ENCODE results near the gene PSME1.

Gene PSME1

DNA sequence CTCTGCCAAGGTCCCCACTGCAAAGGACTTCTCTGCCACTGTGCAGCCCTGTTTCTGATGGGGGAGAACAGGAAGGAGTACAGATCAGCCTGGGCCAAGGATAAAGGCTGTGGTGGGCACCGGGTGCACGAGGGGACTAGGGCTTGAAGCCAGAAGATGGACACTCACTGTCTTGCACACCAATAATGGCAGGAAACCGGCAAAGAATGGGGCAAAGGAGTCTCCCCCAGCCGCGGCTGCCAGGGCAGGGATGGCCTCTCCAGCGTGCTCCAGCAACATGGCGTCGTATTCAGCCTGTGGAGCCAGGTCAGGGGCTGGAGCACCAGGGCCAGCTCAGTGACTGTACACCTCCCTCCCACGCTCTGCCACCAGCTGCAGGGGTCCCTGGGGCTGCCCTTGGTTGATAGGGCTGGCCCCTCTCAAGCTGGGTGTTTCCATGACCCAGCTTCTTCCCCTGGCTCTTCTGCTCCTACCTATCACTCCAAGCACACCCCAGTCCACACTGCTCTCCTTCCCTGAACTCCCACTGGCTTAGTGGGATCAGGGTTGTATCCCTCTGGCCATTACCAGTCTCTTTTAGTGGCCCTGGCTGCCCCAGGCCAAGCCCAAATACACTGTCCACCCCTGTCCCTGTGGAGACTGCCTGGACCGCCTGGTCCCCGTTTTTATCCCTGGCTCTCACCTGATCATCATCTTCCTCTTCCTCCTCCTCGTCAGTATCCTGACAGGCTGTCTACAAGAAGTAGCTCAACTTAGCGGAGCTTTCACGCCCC, 46.3 kb downstream of the PSME1 start:
- Histone ChIP-seq H3K9me3 (ENCODE audit: control insufficient read depth in 2 of 2, low read length in 2 of 2) (no peaks in the 10 kb centered on the region), H3K36me3 (ENCODE audit: control insufficient read depth in 2 of 2, insufficient read depth in 2 of 2, low read length in 2 of 2) (peaks cover 55 to 84% of the 10 kb centered on the region in 2 donors), H3K4me3 (ENCODE audit: low read length in 2 of 2) (no peak overlapping the region)

DNA sequence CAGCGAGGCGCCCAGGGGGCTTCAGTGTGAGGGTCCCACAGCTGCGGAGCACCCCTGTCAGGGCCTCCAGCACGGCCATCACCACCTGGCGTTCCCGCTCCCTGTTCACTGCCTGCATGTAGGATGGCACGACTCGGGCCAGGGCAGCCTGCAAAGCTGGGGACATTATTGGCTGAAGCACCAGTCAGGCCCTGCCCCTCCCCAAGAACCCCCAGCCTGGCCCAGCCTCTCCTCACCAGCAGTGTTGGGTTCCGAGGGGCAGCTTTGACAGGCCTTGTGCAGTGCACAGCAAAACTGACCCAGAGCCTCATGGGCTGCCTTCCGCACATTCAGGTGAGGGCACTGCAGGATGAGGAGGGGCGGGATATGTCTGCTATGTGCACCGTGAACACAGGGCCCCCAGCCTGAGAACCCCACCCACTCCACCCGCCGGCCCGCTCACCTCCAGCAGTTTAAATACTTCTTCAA, 47.1 kb downstream of the PSME1 start:
- Histone ChIP-seq H3K4me1 (ENCODE audit: control insufficient read depth in 2 of 2, insufficient read depth in 2 of 2, low read length in 2 of 2) (peaks cover 5% of the 10 kb centered on the region in 2 donors), H3K9ac (ENCODE audit: low read depth in 1 of 2, low read length in 2 of 2) (no peak overlapping the region), H3K27me3 (ENCODE audit: control insufficient read depth in 2 of 2, insufficient read depth in 2 of 2, low read length in 2 of 2) (no peaks in the 10 kb centered on the region), H3K4me3 (ENCODE audit: low read length in 2 of 2) (no peak overlapping the region), H3K36me3 (ENCODE audit: control insufficient read depth in 2 of 2, insufficient read depth in 2 of 2, low read length in 2 of 2) (peaks cover 55 to 79% of the 10 kb centered on the region in 2 donors), H3K9me3 (ENCODE audit: control insufficient read depth in 2 of 2, low read length in 2 of 2) (no peaks in the 10 kb centered on the region), H3K27ac (ENCODE audit: low read depth in 2 of 2, low read length in 2 of 2) (no peak overlapping the region)

More for the DNA sequence above, 46.3 kb downstream of the PSME1 start:
- H3K4me1 ChIP-seq (ENCODE audit: control insufficient read depth in 2 of 2, insufficient read depth in 2 of 2, low read length in 2 of 2), result no peaks in the 10 kb centered on the region
- no peak overlapping the region for H3K27ac ChIP-seq (ENCODE audit: low read depth in 2 of 2, low read length in 2 of 2)
- no peaks in the 10 kb centered on the region for H3K27me3 ChIP-seq (ENCODE audit: control insufficient read depth in 2 of 2, insufficient read depth in 2 of 2, low read length in 2 of 2)
- no peak overlapping the region for H3K9ac ChIP-seq (ENCODE audit: low read depth in 1 of 2, low read length in 2 of 2)

DNA sequence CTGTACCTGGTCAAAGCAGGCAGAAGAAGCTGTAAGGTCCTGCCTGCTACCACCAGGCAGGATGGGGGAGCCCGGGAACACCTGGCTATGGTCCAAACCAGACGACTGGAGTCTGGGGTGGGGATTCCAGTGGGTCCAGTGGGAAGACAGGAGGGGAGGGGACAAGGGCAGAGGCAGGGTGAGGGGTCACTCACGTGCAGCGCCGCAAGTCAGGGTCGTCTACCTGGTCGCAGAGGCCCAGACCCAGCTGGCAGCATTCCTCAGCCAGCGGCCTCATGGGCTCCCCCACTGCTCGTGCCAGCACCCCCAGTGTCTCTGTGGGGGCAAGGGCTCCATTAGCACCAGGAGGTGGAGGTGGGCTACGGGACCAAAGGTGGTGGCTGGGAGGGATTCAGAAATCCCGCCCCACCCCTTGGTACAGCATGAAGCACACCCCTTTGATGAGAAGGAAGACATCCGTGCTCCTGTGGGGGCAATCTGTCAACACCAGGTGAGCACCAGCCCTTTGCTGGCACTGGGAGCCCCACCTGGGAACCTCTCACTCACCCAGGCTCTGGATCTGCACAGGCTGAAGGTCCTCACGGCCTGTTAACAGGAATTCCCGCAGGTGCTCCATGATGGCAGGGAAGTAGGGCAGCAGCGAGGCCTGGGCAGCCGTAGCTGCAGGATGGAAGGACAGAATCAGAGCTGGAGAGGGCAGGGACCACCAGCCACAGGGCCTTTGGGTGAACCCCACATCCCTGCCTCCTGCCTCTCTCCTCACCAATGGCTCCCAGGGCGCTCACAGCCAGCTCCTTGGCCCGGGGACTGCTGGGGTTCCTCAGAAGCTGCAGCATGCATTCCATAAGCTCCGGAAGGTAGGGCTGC, 48.3 kb downstream of the PSME1 start:
- peaks cover 9% of the 10 kb centered on the region in 2 donors for H3K4me1 ChIP-seq (ENCODE audit: control insufficient read depth in 2 of 2, insufficient read depth in 2 of 2, low read length in 2 of 2)
- H3K36me3 ChIP-seq (ENCODE audit: control insufficient read depth in 2 of 2, insufficient read depth in 2 of 2, low read length in 2 of 2), result peaks cover 42 to 71% of the 10 kb centered on the region in 2 donors
- H3K4me3 ChIP-seq (ENCODE audit: low read length in 2 of 2), result no peak overlapping the region
- no peaks in the 10 kb centered on the region for H3K9me3 ChIP-seq (ENCODE audit: control insufficient read depth in 2 of 2, low read length in 2 of 2)
- H3K27ac ChIP-seq (ENCODE audit: low read depth in 2 of 2, low read length in 2 of 2), result no peak overlapping the region
- no peak overlapping the region for H3K9ac ChIP-seq (ENCODE audit: low read depth in 1 of 2, low read length in 2 of 2)
- no peaks in the 10 kb centered on the region for H3K27me3 ChIP-seq (ENCODE audit: control insufficient read depth in 2 of 2, insufficient read depth in 2 of 2, low read length in 2 of 2)

DNA sequence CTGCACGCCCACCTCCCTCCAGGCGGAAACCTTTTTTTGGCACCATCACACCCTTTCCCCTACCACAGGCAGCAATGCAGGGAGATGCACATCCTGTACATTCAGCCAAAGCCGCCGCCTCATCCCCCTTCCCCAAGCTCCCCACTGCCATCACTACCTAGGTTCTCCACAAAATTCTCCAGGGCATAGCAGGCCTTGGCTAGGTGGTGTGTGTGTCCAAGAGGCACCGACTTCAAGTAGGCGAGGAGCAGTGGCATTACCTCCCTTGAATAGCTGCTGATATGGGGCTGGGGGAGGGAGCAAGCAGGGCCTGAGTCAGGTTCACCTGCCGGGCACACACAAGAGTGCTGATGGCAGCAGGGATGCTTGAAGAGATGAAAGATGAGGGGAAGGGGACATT, 49.0 kb downstream of the PSME1 start:
- no peak overlapping the region for H3K4me3 ChIP-seq (ENCODE audit: low read length in 2 of 2)
- H3K4me1 ChIP-seq (ENCODE audit: control insufficient read depth in 2 of 2, insufficient read depth in 2 of 2, low read length in 2 of 2), result peaks cover 9% of the 10 kb centered on the region in 2 donors
- peaks cover 38 to 65% of the 10 kb centered on the region in 2 donors for H3K36me3 ChIP-seq (ENCODE audit: control insufficient read depth in 2 of 2, insufficient read depth in 2 of 2, low read length in 2 of 2)
- H3K9ac ChIP-seq (ENCODE audit: low read depth in 1 of 2, low read length in 2 of 2), result no peak overlapping the region
- no peaks in the 10 kb centered on the region for H3K27me3 ChIP-seq (ENCODE audit: control insufficient read depth in 2 of 2, insufficient read depth in 2 of 2, low read length in 2 of 2)
- no peaks in the 10 kb centered on the region for H3K9me3 ChIP-seq (ENCODE audit: control insufficient read depth in 2 of 2, low read length in 2 of 2)
- no peak overlapping the region for H3K27ac ChIP-seq (ENCODE audit: low read depth in 2 of 2, low read length in 2 of 2)

DNA sequence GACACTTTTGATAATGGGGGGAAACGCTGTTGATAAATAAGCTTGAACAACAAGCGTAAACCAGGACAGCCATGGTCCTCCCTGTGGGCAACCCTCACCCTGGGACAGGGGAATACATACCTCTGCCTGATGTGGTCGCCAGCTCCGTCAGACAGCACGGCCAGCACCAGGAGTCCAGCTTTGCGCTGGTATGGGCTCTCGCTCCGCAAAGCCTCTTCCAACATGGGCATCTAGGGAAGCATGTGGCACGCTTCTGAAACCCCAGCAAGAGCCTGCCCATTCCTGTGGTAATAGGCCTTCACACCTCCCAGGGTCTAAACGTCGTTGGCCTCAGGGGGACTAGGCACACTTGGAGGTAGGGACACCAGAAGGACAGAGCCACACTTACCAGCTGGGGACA, 49.7 kb downstream of the PSME1 start:
- no peak overlapping the region for H3K9ac ChIP-seq (ENCODE audit: low read depth in 1 of 2, low read length in 2 of 2)
- H3K4me3 ChIP-seq (ENCODE audit: low read length in 2 of 2), result no peak overlapping the region
- H3K27me3 ChIP-seq (ENCODE audit: control insufficient read depth in 2 of 2, insufficient read depth in 2 of 2, low read length in 2 of 2), result no peaks in the 10 kb centered on the region
- peaks cover 9% of the 10 kb centered on the region in 2 donors for H3K4me1 ChIP-seq (ENCODE audit: control insufficient read depth in 2 of 2, insufficient read depth in 2 of 2, low read length in 2 of 2)
- no peak overlapping the region for H3K27ac ChIP-seq (ENCODE audit: low read depth in 2 of 2, low read length in 2 of 2)
- peaks cover 33 to 57% of the 10 kb centered on the region in 2 donors for H3K36me3 ChIP-seq (ENCODE audit: control insufficient read depth in 2 of 2, insufficient read depth in 2 of 2, low read length in 2 of 2)
- no peaks in the 10 kb centered on the region for H3K9me3 ChIP-seq (ENCODE audit: control insufficient read depth in 2 of 2, low read length in 2 of 2)

DNA sequence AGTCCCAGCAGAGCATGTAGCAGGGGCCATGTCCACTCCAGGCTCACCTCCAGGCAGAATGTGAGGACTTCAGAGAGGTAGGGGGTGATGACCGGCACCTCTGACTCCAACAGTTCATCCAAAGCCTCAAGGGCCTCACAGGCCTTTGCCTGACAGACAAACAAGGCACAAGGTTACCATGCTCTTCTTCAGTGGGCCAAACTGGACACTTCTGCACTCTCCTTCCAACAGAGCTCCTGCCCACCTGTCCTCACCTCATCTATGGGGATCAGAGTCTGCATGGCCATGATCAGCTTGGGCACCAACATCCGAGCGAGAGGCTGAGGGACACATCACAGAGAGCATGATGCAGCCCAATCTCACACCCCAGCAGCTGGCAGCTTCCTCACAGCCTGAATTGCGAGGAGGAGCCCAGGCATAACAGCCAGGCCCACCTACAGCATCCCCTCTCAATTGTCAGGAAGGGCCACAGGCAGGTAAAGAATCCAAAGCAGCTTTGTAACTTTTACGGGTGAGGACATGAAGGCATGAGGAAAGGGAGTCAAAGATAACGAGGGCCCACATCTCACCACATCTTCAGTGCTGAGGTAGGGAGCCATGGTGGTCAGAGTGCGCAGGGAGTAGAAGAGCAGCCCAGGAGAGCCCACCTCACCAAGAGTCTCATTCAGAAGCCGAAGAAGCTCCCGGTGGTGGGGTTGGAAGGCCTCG, 51.0 kb downstream of the PSME1 start:
- Histone ChIP-seq H3K27me3 (ENCODE audit: control insufficient read depth in 2 of 2, insufficient read depth in 2 of 2, low read length in 2 of 2) (no peaks in the 10 kb centered on the region), H3K9me3 (ENCODE audit: control insufficient read depth in 2 of 2, low read length in 2 of 2) (no peaks in the 10 kb centered on the region), H3K27ac (ENCODE audit: low read depth in 2 of 2, low read length in 2 of 2) (no peak overlapping the region), H3K4me1 (ENCODE audit: control insufficient read depth in 2 of 2, insufficient read depth in 2 of 2, low read length in 2 of 2) (peaks cover 9% of the 10 kb centered on the region in 2 donors), H3K9ac (ENCODE audit: low read depth in 1 of 2, low read length in 2 of 2) (no peak overlapping the region), H3K4me3 (ENCODE audit: low read length in 2 of 2) (no peak overlapping the region), H3K36me3 (ENCODE audit: control insufficient read depth in 2 of 2, insufficient read depth in 2 of 2, low read length in 2 of 2) (peaks cover 26 to 55% of the 10 kb centered on the region in 2 donors)

DNA sequence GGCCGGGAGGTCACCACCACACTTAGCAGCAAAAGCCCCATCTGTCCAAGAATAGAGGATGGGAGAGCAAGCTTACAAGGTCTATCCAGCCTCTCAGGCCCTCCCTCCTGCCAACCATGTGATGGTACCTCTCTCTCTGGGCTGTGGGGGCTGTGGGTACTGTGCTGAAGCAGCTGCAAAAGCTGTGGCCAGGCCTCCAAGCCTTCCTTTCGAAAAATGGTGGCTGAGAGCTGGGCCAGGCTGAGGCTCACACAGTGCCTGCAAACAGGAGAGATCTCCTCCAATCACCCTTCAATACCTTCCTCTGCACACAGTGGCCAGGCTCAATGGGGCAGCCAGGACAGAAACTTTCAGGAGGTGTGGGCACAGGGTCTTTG, 51.5 kb downstream of the PSME1 start:
- Histone ChIP-seq H3K36me3 (ENCODE audit: control insufficient read depth in 2 of 2, insufficient read depth in 2 of 2, low read length in 2 of 2) (peaks cover 31 to 55% of the 10 kb centered on the region in 2 donors), H3K4me1 (ENCODE audit: control insufficient read depth in 2 of 2, insufficient read depth in 2 of 2, low read length in 2 of 2) (peaks cover 9% of the 10 kb centered on the region in 2 donors), H3K27ac (ENCODE audit: low read depth in 2 of 2, low read length in 2 of 2) (no peak overlapping the region), H3K27me3 (ENCODE audit: control insufficient read depth in 2 of 2, insufficient read depth in 2 of 2, low read length in 2 of 2) (no peaks in the 10 kb centered on the region), H3K9ac (ENCODE audit: low read depth in 1 of 2, low read length in 2 of 2) (no peak overlapping the region), H3K9me3 (ENCODE audit: control insufficient read depth in 2 of 2, low read length in 2 of 2) (no peaks in the 10 kb centered on the region), H3K4me3 (ENCODE audit: low read length in 2 of 2) (peak overlapping the region in 1 of 2 donors; percentile 76)

Measured in mucosa of rectum (tissue), 2 donors.